NCI-H2081 treated with DMSO at 0.1 percent for 48 hours (cell line): Measurements from ENCODE around the gene SOX2.

Experiments
- DNase-seq: peaks from one replicate; lab custom pipeline; 2025; lab: John Stamatoyannopoulos, UW

Gene SOX2

GRCh38 chr3:181704421-181705085, 7.2 kb upstream of the SOX2 start:
- DNase-seq, result no peak

GRCh38 chr3:181705086-181705480, 6.6 kb upstream of the SOX2 start:
- no peak for DNase-seq

- no peak for DNase-seq
Observed at GRCh38 chr3:181707980-181708379, 3.7 kb upstream of the SOX2 start.

GRCh38 chr3:181709537-181710279, 2.0 kb upstream of the SOX2 start:
- peak; percentile 52 for DNase-seq

DNA sequence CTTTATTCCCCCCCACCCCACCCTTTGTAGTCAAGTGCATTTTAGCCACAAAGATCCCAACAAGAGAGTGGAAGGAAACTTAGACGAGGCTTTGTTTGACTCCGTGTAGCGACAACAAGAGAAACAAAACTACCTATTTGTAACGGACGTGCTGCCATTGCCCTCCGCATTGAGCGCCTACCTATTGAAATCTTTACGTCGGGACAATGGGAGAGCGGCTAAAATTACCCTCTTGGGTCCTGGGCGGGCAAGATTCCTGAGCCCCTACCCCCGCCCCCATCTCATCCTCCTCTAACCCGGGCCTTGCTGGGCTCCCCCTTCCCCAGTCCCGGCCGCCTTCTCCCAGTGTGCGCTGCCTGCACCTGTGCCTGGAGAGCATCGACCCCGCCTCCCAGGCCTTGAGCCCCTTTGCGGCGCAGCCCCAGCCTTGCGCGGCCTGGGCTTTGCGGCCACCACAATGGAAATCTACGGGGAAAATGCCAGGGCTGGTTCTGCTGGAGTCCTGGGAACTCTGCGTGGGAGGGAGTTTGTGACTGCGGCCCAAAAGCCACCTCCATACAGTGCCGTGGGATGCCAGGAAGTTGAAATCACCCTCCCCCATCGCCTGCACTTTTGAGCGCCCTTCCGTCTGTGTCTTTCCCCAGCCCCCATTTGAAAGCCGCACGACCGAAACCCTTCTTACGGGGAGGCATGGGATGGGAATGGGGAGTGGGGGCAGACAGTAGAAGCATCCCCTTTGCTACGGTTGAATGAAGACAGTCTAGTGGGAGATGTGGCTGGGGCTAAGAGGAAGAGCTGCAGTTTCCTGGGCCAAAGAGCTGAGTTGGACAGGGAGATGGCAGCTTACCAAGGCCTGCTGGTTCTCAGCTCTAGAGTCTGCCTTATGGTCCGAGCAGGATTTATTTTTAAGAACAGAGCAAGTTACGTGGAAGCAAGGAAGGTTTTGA, 1.1 kb upstream of the SOX2 start:
- DNase-seq, result no peak

- DNase-seq, result no peak
Observed at GRCh38 chr3:181712226-181712552, 464 bp downstream of the SOX2 start.

- no peak for DNase-seq
Observed at GRCh38 chr3:181712553-181713279, 991 bp downstream of the SOX2 start.

- DNase-seq, result no peak
Observed at GRCh38 chr3:181713280-181713647, 1.5 kb downstream of the SOX2 start.

- no peak for DNase-seq
Observed at GRCh38 chr3:181713676-181714612, 2.2 kb downstream of the SOX2 start.

DNA sequence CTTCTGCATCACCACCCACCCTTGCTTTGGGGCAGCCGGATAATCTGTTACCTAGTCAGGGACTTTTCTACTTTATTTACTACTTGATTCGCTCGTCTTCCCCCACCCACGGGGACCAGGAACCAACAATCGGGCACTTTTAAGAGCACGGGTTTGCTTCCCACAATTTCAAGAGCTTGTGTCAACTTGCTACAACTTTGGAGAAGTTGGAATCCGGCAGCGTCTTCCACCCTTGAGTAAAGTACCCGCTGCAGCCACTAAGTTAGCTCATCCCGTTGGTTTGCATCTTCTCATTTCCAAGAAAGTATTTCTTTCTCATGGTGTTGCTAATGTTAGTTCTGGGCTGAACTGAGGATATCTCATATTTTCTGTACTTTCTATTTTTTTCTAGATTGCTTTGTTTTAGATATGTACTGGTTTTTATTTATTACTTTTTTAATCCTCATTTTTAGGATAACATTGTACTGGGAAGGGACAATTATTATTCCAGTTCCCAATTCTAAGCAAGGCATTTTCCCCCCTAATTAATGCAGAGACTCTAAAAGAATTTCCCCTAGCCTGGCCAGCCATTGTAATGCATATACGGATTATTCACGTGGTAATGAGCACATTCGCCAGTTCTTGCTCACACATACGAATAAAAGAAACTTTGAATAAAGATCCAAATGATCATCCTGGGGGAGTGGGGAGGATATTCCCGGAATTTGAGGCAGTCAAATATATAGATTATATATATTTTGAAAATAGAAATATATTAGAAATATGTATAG, 4.0 kb downstream of the SOX2 start:
- DNase-seq, result no peak

GRCh38 chr3:181716966-181717365, 5.2 kb downstream of the SOX2 start:
- no peak for DNase-seq

- DNase-seq, result no peak
Observed at GRCh38 chr3:181717549-181718171, 5.9 kb downstream of the SOX2 start.

DNA sequence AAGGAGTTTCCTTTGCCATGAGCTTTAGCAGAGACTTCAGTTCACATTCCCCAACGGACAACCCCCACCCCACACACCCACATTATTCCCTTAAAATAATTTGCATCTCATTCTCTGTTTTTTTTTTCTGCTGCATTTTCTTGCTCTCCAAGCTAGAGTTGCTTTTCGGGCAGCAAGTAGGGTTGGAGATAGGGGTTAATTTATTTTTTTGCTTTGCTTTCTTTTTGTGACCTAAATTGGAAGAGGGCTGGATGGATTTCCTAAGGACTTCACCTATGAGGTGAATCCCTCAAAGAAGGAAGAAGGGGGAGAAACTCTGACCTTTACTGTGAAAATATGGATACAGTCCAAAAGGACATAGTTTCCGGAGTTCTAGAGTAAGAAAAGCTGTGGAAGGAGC, 6.6 kb downstream of the SOX2 start:
- no peak for DNase-seq

DNA sequence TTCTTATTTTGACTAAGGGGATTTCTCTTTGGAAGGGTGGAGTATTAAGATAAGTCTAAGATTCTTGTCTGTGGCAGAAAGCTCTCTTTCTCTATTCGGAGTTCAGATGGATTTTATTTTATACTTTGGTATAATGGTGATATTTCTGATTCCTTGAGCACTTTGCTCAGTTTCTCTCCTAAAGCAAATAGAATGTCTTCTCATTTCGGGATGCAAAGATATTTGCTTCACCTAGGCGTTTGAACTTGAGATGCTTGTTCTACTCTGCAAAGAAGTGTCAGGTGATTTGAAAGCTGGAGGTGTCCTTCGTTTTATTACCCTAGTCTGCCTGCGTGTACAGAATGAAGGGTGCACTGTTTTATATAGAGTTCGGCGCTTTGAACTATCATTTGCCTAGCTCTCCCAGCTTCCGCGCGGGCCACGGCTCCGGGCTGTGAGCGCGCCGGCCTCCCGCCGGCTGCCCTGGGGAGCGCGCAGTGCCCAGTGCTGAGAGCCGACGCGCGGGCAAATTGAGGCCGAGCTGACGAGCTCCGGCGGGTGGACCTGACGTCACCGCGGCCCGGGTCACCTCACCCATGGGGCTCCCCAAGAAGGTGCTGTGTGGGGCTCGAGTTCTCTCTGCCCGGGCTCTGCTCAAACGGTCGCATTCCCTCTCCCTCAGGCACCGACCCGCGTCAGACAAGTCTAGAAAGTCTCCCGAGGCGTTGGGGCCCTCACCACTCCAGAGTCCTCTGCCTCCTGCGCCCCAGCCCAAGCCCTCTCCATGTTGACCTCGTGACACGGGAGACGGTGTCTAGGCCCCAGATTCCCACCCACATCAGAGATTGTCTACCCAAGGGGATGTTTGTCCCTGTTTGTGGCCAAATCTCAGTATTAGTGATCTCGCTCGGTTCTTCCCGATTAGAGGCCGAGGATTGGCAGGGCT, 7.5 kb downstream of the SOX2 start:
- DNase-seq, result no peak

DNA sequence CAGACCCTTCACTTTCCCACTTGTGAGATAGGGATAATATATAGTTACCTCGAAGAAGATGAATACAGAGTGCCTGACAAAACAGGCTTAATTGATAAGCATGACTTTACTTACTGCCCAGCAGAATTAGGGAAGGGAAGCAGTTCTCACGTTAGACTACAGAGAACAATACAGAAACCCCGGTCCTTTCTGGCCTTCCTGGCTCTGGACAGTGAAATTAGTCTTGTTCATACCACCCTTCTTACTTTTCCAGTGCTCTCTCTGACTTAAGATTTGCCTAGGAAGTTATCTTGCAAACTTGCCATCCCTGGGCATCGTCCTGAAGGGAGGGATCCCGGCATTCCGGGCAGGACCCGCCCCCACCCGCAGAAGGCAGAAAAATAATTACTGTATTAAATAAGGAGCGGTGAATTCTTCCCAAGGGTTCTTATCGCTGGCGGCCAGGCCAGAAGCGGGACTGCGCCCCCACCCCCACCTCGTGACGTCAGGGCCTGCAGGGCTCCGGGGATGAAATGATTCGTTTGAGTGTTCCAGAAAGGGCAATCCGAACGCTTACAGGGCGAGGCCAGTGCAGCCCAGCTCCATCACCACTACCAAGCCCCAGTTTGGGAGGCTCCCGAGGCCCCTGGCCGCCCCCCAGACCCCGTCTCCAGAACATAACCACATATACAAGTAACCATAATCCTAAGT, 8.4 kb downstream of the SOX2 start:
- DNase-seq, result no peak

- no peak for DNase-seq
Observed at GRCh38 chr3:181721046-181721875, 9.5 kb downstream of the SOX2 start.

DNA sequence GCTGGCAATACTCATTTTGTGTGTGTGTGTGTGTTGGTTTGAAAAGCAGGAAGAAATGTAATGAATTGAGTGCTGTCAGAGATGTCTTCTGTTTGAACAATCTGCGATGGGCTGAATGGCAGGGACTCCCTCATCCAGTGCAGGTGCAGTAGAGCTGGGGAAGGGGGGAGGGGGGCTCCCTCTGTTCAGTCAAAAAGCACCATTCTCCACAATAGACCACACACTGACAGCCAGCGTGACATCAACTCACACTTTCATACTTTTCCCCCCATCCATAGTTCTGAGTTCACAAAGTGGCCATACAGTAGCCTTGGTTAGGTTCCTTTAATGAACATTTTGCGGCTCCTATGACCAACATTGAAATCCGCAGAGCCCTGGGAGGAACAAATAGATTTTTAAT, 10.4 kb downstream of the SOX2 start:
- no peak for DNase-seq
